ENCODE measurements around the gene FCGR2B.

GRCh38 chr1:161707503-161707902 is 44.6 kb downstream of the FCGR2B start:
- TF ChIP-seq EZH2 (IDR thresholded peaks at IDR 0.05; ENCODE audit: low read length, unreplicated experiment) (no peak), CTCF (conservative IDR thresholded peaks at IDR 0.05; ENCODE audit: low read depth, low read length) (no peak)

Measured in PC-3 (cell line).